NB4 (cell line): ENCODE measurements around the gene SEC24C.

Source experiments
- CTCF ChIP-seq: IDR thresholded peaks from one replicate; pipeline ENCODE4 v1.5.1; 2012; ENCODE audit warnings: low read depth, low read length
- MAX ChIP-seq: IDR thresholded peaks from 2 replicates; pipeline ENCODE4 v1.6.1; 2011; ENCODE audit warnings: low read depth, low read length
- POLR2A ChIP-seq: IDR thresholded peaks from 2 replicates; pipeline ENCODE4 v1.6.1; 2011; ENCODE audit warnings: mild to moderate bottlenecking; ENCODE audit not compliant: insufficient read length; ENCODE audit errors: extremely low read depth

- TF ChIP-seq CTCF: no peak
- TF ChIP-seq POLR2A: no peak
- TF ChIP-seq MAX: no peak; the same call in 1 of the 2 replicates
These were observed 70.9 kb downstream of the SEC24C start for GRCh38 chr10:73814896-73815718.
